HG03439 (cell line): ENCODE measurements around the gene DOCK1.

Experiments
- ATAC-seq: cut with Tn5 transposase; IDR thresholded peaks from one replicate; pipeline ENCODE4 v1.9.1; 2021; ENCODE audit warnings: mild to moderate bottlenecking, moderate library complexity; ENCODE audit not compliant: unreplicated experiment

DOCK1 gene

DNA sequence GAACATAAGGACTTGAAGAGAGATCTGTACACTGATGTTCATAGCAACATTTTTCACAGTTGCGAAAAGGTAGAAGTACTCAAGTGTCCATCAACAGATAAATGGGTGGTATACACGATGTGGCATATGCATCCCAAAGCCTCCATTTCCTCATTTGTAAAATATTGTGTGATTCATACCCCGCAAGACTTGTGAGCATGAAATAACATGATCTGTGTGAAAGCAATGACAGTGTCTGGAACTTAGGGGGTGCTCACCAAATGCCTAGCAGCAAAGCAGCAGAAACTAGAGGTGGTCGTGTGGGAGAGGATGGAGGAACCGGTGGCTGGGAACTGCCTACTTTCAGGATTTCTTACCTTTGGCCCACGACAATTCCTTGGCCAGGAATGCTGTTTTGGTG is 426.5 kb downstream of the DOCK1 start:
- ATAC-seq: no peak

DNA sequence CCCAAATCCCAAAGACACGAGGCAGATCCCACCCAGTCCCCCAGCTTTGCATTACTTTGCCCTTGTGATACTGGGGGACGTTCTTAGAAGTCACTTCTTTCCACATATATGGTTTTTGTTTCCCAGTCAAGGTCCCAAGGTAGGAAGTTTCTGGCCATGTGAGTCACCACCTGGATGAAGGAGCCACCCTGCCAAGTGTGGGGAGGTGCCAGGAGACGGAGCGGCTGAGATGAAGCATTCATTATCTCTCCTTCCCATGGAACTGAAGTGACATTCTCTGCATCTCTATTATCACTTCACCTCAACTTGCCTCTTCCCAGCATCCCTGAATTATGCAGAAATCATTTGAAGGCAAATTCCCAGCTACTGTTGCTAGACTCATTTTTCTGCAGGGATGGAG is 427.4 kb downstream of the DOCK1 start:
- ATAC-seq: no peak

DNA sequence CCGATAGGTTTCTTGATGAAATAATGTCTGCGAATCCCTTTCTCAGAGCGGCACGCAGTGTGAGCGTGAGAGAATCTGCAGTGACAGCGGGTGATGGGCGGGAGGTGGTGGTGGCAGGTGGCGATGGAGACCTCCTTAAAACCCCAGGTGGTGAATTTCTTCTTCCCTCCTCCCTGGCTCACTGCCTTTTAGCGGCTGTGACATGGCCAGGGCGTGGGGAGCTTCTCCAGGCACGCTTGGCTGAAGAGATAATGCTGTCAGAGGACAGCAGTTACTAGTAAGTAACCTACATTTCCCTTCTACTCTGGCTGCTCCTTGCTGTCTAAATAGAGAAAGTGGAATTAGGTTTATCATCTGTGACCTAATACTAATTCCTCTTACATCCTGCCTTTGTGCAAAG is 432.6 kb downstream of the DOCK1 start:
- no peak for ATAC-seq

DNA sequence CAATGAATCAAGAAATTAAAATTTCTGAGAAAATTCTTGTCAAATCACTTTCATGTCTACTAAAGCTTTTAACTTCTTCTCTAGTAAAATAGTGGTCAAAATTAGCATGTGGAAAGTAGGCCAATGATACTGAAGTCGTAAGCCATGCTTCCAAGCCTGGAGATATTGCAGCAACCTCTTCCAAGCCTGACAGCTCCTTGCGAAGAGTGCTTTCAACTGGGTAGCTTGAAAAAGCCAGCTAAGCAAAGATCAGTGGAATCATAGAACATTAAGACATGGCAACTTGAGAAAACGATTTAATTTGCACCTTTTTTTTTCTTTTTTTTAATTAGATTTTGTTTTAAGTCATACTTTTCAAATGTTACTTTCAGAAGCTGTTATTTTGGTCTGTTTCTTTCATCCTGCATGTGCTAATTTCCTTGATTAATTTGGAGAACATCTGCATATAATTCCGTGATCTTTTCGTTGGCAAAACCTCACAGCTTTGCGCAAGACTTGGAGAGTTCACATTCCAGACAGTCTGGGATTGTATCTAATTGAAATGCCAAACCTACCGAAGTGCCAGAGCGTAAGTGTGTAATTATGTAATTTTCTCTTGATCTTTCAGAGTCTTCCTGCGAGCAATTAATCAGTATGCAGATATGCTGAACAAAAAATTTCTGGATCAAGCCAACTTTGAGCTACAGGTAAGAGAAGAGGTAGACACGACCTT is 433.3 kb downstream of the DOCK1 start:
- ATAC-seq: no peak

DNA sequence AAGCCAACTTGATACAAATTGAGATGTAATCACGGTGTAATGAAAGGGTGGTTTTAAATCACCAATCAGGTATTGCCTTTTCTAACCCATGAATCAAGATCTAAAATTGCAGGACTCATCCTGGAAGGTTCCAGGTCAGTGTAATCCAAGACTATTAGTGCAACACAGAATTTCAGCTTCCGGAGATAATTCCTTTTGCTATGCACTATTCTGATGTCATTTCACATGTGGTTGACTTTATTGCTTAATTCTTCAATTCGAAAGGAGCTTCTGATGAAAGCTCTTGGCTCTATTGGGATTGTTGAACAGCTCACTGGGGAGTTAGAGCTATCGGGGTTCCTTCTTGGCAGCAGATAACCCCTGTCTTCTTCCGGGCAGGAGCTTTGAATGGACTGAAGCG is 438.6 kb downstream of the DOCK1 start:
- no peak for ATAC-seq

DNA sequence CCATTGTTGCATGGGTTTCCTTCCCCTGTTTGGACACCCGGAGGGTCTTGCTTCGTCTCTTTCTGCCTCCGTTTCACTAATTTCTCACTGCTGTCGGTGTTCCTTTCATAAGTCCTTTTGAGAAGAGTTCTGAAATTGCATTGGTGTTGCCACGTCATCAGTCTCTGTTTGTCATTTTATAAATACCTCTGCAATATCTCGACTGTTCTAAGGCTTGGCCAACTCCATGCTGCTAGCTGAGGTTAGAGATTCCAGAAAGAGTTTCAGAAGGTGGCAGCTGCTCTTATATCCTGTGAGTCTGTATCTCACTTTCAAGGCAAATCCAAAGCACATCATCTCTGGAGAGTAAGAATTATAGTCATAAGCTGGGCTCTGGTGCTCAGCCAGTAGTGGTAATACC is 439.1 kb downstream of the DOCK1 start:
- ATAC-seq: no peak

DNA sequence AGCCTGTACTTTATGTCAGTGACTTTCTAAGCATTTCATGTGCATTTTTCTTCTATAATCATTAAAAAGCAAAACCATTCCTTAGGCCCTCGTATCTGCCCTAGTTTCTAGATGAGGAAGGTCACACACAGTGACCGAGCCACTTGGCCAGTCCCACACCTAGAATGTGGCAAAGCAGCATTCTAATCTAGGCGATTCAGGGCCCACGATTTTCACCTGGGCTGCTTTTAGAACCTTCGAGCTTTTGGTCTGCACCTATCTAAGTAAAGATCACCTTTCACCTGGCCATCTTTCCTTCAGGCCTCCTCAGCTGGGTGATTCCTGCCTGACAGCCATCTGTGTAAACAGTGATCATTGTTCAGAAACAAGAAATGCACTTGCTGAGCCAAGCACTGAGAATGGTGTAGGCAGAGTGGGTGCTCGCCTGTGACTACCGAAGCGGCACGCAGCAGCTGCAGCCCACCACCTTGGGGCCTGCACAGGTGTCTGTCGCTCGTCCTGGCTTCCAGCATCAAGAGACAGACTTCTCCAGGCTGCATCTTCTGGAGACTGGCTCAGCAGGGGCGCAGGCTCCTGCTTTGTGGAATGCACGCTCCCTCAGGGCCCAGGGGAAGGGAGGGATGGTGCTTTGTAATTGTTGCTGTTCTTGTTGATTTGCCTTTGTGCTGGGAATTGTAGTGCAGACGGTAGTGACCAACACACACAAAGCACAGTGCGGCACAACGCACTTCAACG is 440.2 kb downstream of the DOCK1 start:
- ATAC-seq: no peak

DNA sequence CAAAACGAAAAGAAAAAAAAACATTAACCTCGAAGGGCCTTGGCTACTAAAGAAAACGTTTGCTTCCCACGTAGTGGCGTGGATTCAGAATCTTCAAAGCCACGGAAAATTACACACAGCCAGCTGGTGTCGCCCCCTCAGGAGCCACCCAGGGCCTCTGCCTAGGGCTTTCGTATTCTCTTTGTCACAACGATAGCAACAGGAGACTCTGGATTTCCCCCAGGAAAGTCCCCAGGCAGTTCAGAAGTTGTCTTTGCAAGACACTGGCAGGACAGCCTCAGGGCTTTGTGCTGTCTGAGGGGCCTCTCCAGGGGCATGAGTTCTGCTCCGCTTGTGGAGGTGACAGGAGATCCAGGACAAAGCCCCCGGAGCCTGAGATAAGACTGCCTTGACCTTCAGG is 441.4 kb downstream of the DOCK1 start:
- ATAC-seq: no peak

DNA sequence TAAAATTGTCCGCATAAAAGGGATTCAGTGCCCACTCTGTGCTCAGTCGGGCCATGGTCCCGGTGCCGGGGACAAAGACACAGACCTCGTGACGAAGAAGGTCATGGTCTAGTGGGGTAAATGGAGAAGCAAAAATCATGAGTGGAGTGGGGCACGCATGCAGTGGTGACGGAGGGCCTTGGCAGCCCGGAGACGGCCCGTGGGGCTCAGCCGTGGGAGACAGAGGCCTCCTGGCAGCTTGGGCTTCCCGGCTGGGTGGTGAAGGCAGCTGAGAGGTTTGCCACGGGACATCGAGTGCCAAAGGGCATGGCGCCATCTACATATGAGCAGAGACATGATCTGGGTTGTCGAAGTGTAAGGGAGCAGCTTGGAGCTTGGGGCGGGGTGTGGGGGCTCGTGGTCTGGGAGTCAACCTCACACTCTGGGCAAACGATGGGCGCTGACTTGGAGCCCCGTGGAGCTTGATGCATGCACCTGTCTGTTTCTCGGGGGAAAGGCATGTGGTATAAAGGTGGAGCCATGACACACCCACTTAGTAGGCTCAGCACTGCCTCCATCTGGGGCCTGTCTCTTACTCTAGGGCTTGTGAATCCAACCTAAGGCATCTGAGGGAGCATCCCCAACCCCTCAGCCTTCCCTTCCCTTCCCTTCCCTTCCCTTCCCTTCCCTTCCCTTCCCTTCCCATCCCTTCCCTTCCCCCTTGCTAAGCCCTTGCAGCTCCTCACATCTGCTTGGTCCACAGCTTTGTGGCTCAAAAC is 442.2 kb downstream of the DOCK1 start:
- ATAC-seq: no peak

DNA sequence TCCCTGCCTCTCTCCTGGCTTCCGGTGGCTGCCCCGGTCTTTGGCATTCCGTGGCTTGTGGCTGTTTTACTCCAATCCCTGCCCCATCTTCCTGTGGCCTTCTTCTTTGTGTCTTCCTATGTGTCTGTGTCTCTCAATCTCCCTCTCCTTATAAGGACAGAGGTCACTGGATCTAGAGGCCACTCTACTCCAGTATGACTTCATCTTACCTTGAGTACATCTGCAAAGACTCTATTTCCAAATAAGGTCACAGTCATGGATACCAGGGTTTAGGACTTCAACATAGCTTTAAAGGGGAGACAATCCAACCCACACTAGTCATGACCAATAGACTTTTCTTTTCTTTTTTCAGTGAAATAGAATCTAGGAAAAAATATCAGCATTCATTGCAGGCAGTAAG is 444.5 kb downstream of the DOCK1 start:
- ATAC-seq: no peak

DNA sequence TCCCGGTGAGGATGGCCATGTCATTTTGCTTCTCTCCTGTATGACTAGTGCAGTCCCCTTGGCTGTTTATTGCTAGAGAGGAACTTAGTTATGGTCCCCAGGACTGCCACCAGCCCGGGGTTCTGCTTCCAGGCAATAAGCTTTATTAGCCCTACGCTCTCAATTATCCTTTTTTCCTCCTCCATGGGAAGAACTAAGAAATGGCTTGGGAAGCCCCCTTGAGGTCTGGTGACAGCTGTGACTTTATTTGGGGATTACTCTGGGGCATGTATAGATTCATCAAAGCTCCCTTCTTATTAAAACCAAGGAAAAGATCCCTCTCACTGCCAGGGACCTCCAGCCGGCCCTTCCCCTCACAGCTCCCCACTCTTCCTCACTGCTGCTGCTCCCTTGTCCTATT is 446.3 kb downstream of the DOCK1 start:
- ATAC-seq: no peak

DNA sequence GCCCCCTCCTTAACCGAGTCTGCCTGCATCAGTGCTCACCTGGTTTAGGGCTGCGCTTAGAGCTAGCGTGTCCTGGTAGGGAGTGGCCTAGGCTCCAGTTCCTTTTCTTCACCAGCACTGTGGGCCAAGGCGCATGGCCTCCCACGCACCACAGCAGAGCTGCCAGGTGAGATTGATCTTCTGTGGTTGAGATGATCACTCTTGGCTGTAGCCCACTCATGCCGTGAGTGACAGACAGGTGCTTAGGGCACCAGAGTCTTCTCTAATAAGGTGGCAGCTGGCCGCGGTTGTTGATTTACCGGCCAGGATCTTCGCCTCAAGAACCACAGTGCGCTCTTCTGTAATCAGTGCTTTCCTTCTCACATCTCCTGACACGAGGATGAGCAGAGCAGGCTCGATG is 448.3 kb downstream of the DOCK1 start:
- ATAC-seq: no peak

DNA sequence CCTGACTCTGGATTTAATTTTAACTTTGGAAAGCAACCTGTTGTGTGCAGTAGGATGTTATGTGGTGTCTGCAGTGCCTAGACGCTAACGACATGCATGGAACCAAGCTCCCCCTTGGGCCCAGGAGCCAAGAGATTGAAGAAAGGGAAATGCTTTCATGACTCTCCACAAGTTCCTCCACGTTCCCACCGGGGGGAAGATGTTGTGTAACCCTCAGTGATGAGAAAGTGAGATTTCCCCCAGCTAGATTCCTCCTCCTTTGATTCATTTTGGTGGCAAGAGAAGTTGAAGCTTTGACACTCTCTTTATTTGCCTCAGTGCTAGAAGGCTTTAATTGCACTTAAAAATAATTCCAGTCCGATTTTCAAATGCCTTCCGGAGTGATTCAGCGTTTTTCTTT is 449.0 kb downstream of the DOCK1 start:
- no peak for ATAC-seq

DNA sequence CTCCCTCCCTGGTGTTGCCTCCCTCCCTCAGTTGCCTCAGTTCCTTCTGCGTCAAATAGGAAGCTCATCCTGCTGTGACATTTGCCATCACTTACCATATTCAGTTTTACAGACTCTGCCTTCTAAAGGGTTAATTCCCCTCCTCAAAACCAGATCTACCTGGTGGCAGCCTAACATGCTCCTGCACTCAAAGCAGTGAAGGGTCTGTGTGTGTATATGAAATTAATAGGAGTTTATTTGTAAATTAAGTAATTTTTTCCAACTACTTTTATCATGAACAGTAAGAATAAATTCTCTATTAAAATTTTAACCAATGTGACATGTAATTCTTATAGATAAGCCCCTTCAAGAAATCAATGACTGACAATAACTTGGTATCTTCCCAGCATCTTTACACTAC is 449.8 kb downstream of the DOCK1 start:
- ATAC-seq: no peak

DNA sequence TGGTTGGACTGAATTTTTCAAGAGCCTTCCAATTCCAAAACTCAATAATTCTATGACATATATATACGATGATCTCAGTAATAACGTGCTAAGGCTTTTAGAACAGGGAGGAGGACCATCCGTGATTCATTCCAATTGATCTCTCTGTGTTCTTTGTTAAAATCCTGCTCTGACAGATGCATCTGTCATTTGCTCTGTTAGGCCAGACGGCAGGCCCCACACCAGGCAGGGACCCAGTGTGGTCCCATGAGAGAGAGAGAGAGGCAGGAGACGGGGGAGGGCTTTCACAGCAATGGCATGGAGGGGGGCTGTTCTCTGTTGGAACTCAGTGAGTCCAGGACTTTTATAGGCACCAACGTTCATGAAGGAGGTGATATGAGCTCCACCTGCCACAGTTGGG is 451.1 kb downstream of the DOCK1 start:
- no peak for ATAC-seq

DNA sequence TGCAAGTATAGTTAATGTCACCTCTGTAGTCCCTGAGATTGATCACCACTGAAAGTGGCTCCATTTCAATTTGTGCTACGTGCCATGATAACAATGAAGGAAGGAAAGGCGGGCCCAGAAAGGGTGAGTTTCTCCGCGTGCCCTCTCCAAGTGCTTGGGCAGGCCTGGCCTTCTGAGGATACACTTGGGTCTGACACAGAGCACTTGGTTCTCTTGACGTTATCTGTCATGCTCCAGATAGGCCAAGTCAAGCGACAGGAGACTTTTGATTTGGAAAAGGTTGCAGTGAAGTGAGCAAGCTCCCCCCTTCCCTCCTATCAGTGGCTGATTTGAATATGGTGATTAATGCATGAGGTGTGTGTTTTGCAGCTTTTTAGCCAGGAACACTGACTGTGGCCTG is 452.0 kb downstream of the DOCK1 start:
- no peak for ATAC-seq

DNA sequence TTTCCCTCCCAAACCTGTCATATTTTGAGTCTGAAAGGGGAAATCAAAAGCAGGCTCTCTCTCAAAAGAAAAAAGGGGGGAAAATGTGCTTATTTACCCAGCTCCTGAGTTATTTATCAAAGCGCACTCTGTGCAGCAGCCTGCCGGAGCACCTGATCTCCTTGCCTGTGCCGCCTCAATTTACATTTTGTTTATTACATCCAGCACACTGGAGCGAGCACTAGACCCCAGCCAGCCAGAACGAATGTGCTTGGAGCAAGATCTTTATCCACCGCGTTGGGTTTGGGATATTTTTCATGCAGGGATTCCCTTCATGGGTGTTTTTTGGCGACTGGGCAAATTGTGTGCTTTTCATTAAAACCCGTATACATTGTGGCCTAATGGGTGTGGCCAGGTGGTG is 453.1 kb downstream of the DOCK1 start:
- no peak for ATAC-seq

DNA sequence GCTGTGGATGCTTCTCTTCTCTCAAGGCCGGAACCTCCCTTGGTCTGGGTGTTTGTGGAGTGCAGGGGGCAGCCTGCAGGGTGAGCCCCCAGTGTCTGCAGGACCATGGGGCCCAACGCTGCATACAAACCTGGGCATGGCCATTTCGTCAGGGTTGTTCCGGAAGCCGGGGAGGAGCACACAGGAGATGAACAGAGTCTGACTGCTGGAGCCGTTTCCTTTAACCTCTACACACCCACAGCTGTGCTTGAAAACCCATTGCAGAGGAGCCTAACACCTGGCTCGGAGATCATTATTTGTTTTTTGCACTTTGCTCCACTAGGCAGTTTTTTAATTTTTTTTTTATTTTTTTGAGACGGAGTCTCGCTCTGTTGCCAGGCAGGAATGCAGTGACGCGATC is 458.8 kb downstream of the DOCK1 start:
- ATAC-seq: no peak

DNA sequence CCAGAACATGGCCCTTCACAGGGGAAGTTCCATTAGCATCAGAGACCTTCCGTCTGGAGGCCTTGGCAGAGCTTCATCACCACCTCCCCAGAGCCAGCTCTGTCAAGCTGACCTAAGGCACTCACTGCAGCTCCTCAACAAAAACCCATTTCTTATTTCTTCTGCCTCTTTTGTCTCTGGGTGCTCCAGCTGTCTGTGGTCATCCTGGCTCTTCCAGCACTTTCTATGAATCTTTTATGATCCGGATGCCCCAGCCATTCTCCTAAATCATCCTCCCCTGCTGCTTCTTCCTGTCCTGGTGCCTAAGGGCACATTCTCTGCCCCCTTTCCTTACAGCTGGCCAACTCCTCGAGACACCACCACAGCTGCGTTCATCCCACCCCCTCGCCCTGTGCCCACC is 462.9 kb downstream of the DOCK1 start:
- ATAC-seq: no peak

DNA sequence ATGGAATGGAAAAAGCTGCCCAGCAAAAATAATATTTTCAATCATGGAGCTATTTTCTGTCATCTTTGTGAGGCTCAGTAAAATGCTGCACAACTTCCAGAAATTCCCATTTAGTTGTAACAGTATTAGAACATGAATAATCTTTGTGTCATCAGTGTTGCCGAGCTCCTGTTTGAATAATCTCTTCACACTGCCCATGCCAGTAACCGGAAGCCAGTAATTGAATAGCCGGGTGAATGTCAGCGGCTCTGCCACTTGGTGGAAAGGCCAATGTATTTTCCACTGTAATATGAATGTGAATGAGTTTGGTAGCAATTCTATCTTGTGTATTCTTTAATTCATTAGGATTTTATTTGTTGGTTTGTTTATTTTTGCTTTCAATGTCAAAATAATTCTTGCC is 463.7 kb downstream of the DOCK1 start:
- no peak for ATAC-seq

DNA sequence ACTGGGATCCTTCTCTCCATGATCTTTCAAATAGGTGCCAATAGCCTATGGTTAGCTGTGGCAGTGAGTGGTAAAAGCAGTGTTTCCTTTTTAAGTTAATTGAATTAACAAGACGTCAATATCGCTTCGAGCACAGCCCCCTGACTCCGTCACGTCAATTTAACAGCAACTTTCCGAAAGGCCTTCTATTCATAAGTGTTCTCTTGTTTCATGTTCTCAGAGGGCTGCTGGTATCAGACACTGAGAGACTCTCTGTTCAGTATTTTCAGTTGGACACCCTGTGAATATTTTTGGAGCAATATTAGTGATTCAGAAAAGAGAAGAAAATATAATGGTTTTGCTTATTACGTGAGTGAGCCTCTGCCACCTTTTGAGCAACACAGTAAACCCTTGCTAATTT is 465.4 kb downstream of the DOCK1 start:
- no peak for ATAC-seq

DNA sequence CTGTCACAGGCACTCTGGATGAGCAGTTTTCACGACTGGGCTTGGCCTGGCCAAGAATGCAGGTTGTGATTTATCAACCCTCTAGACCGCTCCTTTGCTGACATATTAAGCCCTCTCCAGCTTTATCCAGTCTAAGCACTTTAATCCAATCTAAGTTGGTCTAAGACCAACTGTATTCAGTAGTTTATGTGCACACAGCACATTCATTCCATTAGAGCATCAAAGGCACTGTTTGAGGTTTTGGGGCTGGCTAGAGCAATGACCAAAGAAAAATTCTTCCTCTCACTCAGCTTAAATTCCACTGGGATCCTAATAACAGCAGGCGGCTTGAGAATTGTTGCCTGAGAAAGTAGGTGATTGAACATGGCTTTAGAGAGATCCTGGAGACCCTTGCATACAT is 467.1 kb downstream of the DOCK1 start:
- ATAC-seq: no peak
